MCF 10A (cell line): ENCODE measurements around the gene SLC1A4. TPM values are rescaled to one million over a fixed set of nuclear protein-coding genes. Genes with fewer than 3 reads are reported as not detected.
A peak's percentile ranks its signal among the peaks of the same experiment; 100 is the strongest.

Experiments
- Bru-seq: library from RNA; stranded (reverse); fragments of 400-500 nt; gene quantifications from one replicate; lab custom pipeline; 2021; lab: Mats Ljungman, UMichigan
- BruChase-seq, 2 experiments: library from RNA; stranded (reverse); fragments of 400-500 nt; gene quantifications; one replicate each; lab custom pipeline; 2021; lab: Mats Ljungman, UMichigan
- BruUV-seq: library from RNA; stranded (reverse); fragments of 400-500 nt; replicated peaks from 2 replicates; lab custom pipeline; 2021; lab: Mats Ljungman, UMichigan
- CTCF ChIA-PET: fragments of 300-600 bp; sonication (Branson Sonifier 250); formaldehyde crosslinking; extraction: SDS; loops from one replicate; lab custom pipeline; 2021; ENCODE audit warnings: antibody characterized with exemption, inconsistent platforms; lab: Yijun Ruan, JAX
- POLR2A ChIA-PET: fragments of 300-600, 350-650 bp; sonication (Branson Sonifier 250); formaldehyde crosslinking; extraction: SDS; loops from one replicate; lab custom pipeline; 2020; ENCODE audit warnings: antibody characterized with exemption, inconsistent platforms; lab: Yijun Ruan, JAX
- DNase-seq: peaks from one replicate; pipeline ENCODE4 v3.0.0-alpha.2; 2018; ENCODE audit not compliant: unreplicated experiment
- H3K27ac Mint-ChIP-seq: one replicate; pipeline ENCODE4 v1.8.0; 2022; ENCODE audit warnings: mild to moderate bottlenecking, low read depth, mixed read lengths; ENCODE audit not compliant: unreplicated experiment
- H3K27me3 Mint-ChIP-seq: one replicate; pipeline ENCODE4 v1.8.0; 2022; ENCODE audit warnings: mixed read lengths; ENCODE audit not compliant: insufficient read depth, unreplicated experiment
- H3K36me3 Mint-ChIP-seq: one replicate; pipeline ENCODE4 v1.8.0; 2022; ENCODE audit warnings: mild to moderate bottlenecking, moderate library complexity, mixed read lengths; ENCODE audit not compliant: insufficient read depth, unreplicated experiment
- H3K4me1 Mint-ChIP-seq: one replicate; pipeline ENCODE4 v1.8.0; 2022; ENCODE audit warnings: mixed read lengths; ENCODE audit not compliant: insufficient read depth, unreplicated experiment
- H3K4me3 Mint-ChIP-seq: one replicate; pipeline ENCODE4 v1.8.0; 2022; ENCODE audit warnings: mild to moderate bottlenecking, moderate library complexity, mixed read lengths; ENCODE audit not compliant: unreplicated experiment
- H3K9me3 Mint-ChIP-seq: one replicate; pipeline ENCODE4 v1.8.0; 2022; ENCODE audit warnings: mixed read lengths; ENCODE audit not compliant: unreplicated experiment
- intact Hi-C: fragments of 100-400 bp; cut with micrococcal nuclease; formaldehyde crosslinking; loops from 2 replicates; pipeline ENCODE4 v1.14.1; 2022
- long read RNA-seq: library from polyadenylated mRNA; stranded (forward); transcript quantifications from one replicate; pipeline ENCODE4 v2.0.0, GENCODE V29; 2022
- total RNA-seq: library from RNA; stranded (reverse); gene quantifications from 2 replicates; pipeline ENCODE4 v1.2.3, GENCODE V29; 2022
- TF ChIP-seq, protein P1 (sequence below): fragments of 200-600 bp; IDR thresholded peaks from one replicate; pipeline ENCODE4 v1.8.0; 2022; ENCODE audit warnings: antibody characterized with exemption, mild to moderate bottlenecking; ENCODE audit not compliant: unreplicated experiment

The SLC1A4 gene
- total RNA-seq, result 29.6 and 36.0 TPM in 2 replicates
- percentile 73 among the genes with signal in this experiment for Bru-seq, nascent RNA
- BruChase-seq, experiment 1, labeled RNA remaining after a 6-hour chase, result percentile 86 among the genes with signal in this experiment
- percentile 78 among the genes with signal in this experiment for BruChase-seq, experiment 2, labeled RNA remaining after a 2-hour chase
- long read RNA-seq, full-length matches to known transcripts, result 90 of 110 reads
- long read RNA-seq, partial matches to known transcripts, result 8 of 110 reads
- long read RNA-seq, other reads (novel, unspliced or antisense), result 12 of 110 reads

DNA sequence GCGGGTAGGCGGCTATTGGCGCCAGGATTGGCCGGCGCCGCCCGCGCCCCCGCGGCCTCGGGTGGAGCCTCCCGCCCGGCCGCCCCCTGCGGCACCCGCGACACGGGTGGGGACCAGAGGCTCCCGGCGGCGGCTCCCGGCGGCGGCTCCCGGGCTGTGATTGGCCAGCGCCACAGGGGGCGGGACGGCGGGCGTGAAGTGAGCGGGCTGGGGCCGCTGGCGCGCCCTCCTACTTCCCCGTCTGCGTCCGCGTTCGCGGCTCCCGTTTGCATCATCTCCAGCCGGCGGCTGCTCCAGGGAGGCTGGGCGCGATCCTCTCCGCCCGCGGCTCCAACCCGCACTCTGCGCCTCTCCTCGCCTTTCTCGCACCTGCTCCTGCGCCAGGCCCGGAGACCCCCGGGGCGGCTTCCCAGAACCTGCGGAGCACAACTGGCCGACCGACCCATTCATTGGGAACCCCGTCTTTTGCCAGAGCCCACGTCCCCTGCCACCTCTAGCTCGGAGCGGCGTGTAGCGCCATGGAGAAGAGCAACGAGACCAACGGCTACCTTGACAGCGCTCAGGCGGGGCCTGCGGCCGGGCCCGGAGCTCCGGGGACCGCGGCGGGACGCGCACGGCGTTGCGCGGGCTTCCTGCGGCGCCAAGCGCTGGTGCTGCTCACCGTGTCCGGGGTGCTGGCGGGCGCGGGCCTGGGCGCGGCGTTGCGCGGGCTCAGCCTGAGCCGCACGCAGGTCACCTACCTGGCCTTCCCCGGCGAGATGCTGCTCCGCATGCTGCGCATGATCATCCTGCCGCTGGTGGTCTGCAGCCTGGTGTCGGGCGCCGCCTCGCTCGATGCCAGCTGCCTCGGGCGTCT is at the start of gene SLC1A4:
SLC1A4 (plus strand) TSS at position 274 of the 856 bp plus-strand sequence; CDS start at position 519, 245 bp downstream.
- H3K36me3 Mint-ChIP-seq, result peaks cover 6% of the 10 kb centered on the region
- no peaks in the 10 kb centered on the region for H3K9me3 Mint-ChIP-seq
- CTCF ChIA-PET, result interaction anchor here (0.9 to 2.0 kb wide), 2 partner anchors 11 to 71 kb away, joined by 5 to 6 read pairs; no protein-coding TSS in a partner anchor
- H3K27ac Mint-ChIP-seq, result peak within 1 kb of the TSS; percentile 61
- intact Hi-C loops, result loop anchor here (1.0 to 5.0 kb wide), 3 partner anchors 47 to 72 kb away; no protein-coding TSS in a partner anchor
- H3K27me3 Mint-ChIP-seq, result no peaks in the 10 kb centered on the region
- TF ChIP-seq, protein P1, sequence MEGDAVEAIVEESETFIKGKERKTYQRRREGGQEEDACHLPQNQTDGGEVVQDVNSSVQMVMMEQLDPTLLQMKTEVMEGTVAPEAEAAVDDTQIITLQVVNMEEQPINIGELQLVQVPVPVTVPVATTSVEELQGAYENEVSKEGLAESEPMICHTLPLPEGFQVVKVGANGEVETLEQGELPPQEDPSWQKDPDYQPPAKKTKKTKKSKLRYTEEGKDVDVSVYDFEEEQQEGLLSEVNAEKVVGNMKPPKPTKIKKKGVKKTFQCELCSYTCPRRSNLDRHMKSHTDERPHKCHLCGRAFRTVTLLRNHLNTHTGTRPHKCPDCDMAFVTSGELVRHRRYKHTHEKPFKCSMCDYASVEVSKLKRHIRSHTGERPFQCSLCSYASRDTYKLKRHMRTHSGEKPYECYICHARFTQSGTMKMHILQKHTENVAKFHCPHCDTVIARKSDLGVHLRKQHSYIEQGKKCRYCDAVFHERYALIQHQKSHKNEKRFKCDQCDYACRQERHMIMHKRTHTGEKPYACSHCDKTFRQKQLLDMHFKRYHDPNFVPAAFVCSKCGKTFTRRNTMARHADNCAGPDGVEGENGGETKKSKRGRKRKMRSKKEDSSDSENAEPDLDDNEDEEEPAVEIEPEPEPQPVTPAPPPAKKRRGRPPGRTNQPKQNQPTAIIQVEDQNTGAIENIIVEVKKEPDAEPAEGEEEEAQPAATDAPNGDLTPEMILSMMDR, result no peak
- POLR2A ChIA-PET, result interaction anchor here (0.6 to 3.1 kb wide), 12 partner anchors 7 to 238 kb away, joined by 3 to 23 read pairs (median 4); partner anchors contain the start of gene ACTR2
- peaks cover 47% of the 10 kb centered on the region for H3K4me1 Mint-ChIP-seq
- H3K4me3 Mint-ChIP-seq, result peak within 1 kb of the TSS; percentile 91
- no TSS peak for BruUV-seq
- DNase-seq, result peak; percentile 85

DNA sequence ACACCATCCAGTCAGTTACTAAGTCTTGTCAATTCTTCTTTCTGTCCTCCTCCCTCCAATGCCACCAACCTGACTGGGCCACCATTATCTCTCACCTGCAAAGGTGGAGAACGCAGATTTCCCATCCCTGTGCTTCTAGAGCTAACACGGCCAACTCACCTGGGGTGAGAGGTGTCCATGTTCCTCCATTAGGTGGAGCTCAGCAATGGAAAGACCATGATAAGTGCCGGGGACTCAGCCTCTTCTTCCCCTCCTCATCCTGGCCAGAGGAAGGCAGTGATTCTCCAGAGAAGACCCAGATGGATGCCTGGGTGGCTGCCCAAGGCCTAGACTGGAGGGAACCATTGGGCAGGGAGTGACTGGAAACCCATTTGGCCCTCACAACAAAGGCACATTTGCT is 48.1 kb upstream of the SLC1A4 start:
- peaks cover 15% of the 10 kb centered on the region for H3K27me3 Mint-ChIP-seq

DNA sequence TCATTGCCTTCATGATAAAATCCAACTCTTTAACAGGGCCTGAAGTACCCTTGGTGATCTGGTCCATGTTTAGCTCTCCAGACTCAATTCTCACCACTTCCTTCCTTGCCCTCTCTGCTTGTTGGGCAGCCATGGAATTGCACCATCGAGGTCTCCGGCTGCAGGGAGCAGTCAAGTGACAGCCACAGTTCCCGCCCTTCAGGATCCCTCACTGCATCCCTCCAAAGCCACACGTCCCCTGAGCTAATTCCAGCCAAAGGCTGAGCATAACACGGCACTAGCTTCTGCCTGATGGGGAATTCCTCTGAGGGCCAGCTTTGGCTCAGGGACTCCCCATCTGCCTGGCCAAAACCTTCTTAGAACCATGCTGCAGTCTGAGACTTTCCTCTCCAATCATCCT is 47.4 kb upstream of the SLC1A4 start:
- ChIA-PET CTCF (interaction anchor here (0.6 to 1.8 kb wide), 6 partner anchors 9 to 191 kb away, joined by 3 to 8 read pairs (median 3); no protein-coding TSS in a partner anchor), POLR2A (interaction anchor here (1.0 to 1.2 kb wide), 2 partner anchors 47 to 114 kb away, joined by 4 read pairs; partner anchors contain the start of gene CEP68)
- no peak overlapping the region for H3K27ac Mint-ChIP-seq
- H3K9me3 Mint-ChIP-seq, result no peaks in the 10 kb centered on the region
- no peak overlapping the region for H3K4me3 Mint-ChIP-seq
- TF ChIP-seq, protein P1, result no peak
- BruUV-seq, result no TSS peak
- DNase-seq, result no peak
- H3K27me3 Mint-ChIP-seq, result peaks cover 15% of the 10 kb centered on the region
- intact Hi-C loops, result loop anchor here (5.0 kb wide), 1 partner anchor 46 kb away; the partner anchor contains the start of gene SLC1A4
- no peaks in the 10 kb centered on the region for H3K36me3 Mint-ChIP-seq
- peaks cover 18% of the 10 kb centered on the region for H3K4me1 Mint-ChIP-seq

More for the DNA sequence above, 48.1 kb upstream of the SLC1A4 start:
- H3K4me3 Mint-ChIP-seq, result no peak overlapping the region
- H3K4me1 Mint-ChIP-seq, result peaks cover 18% of the 10 kb centered on the region
- no TSS peak for BruUV-seq
- CTCF ChIA-PET, result interaction anchor here (1.2 kb wide), 1 partner anchor 23 kb away, joined by 4 read pairs; no protein-coding TSS in a partner anchor
- intact Hi-C loops, result loop anchor here (5.0 kb wide), 1 partner anchor 46 kb away; the partner anchor contains the start of gene SLC1A4
- H3K27ac Mint-ChIP-seq, result no peak overlapping the region
- H3K36me3 Mint-ChIP-seq, result no peaks in the 10 kb centered on the region
- POLR2A ChIA-PET, result no interaction called here
- TF ChIP-seq, protein P1, result no peak
- H3K9me3 Mint-ChIP-seq, result no peaks in the 10 kb centered on the region
- DNase-seq, result no peak
